HG02588 (cell line): Measurements from ENCODE around the gene RRP9.
"Not testable (repeated sequence)": the region's sequence is repeated elsewhere in the genome, so short reads cannot be mapped to it uniquely, and the experiment has no call there.

Experiments used
- ATAC-seq: cut with Tn5 transposase; IDR thresholded peaks from one replicate; pipeline ENCODE4 v1.9.1; 2021; ENCODE audit warnings: mild to moderate bottlenecking, moderate library complexity; ENCODE audit not compliant: unreplicated experiment

The RRP9 gene

GRCh38 chr3:51916418-51916817 lies 25.3 kb downstream of the RRP9 start:
- no peak for ATAC-seq

GRCh38 chr3:51908026-51908425 lies 33.7 kb downstream of the RRP9 start:
- ATAC-seq, result no peak

- ATAC-seq, result no peak
Observed at GRCh38 chr3:51904034-51904823, 37.5 kb downstream of the RRP9 start.

GRCh38 chr3:51902361-51902760 lies 39.3 kb downstream of the RRP9 start:
- ATAC-seq, result not testable (repeated sequence)

- ATAC-seq, result not testable (repeated sequence)
Observed at GRCh38 chr3:51900043-51900442, 41.7 kb downstream of the RRP9 start.

- ATAC-seq, result no peak
Observed at GRCh38 chr3:51897391-51897790, 44.3 kb downstream of the RRP9 start.

GRCh38 chr3:51896607-51897305 lies 44.9 kb downstream of the RRP9 start:
- ATAC-seq, result no peak

- no peak for ATAC-seq
Observed at GRCh38 chr3:51894939-51895338, 46.8 kb downstream of the RRP9 start.

- no peak for ATAC-seq
Observed at GRCh38 chr3:51894391-51894790, 47.3 kb downstream of the RRP9 start.

GRCh38 chr3:51891242-51892039 lies 50.3 kb downstream of the RRP9 start:
- ATAC-seq, result no peak

- no peak for ATAC-seq
Observed at GRCh38 chr3:51888463-51889105, 53.1 kb downstream of the RRP9 start.

- no peak for ATAC-seq
Observed at GRCh38 chr3:51887620-51888019, 54.1 kb downstream of the RRP9 start.

- ATAC-seq, result no peak
Observed at GRCh38 chr3:51886447-51886846, 55.3 kb downstream of the RRP9 start.
